RWPE2 (cell line): Measurements from ENCODE around the gene LEMD3.

Source experiments
- ATAC-seq: fragments of 200-7000 bp; cut with Tn5 transposase; 3 replicates; pipeline ENCODE4 v1.9.1; 2021; ENCODE audit warnings: low read depth
- DNase-seq: peaks from one replicate; pipeline ENCODE4 v3.0.0-alpha.2; 2020; ENCODE audit warnings: low spot score
- H3K27ac ChIP-seq: fragments of 450-650 bp; 2 replicates; pipeline ENCODE4 v1.5.1; 2017; ENCODE audit warnings: mild to moderate bottlenecking; ENCODE audit not compliant: poor library complexity, severe bottlenecking
- H3K27me3 ChIP-seq: fragments of 250-450 bp; sonication (Bioruptor Pico); 2 replicates; pipeline ENCODE4 v1.5.1; 2021; ENCODE audit warnings: mild to moderate bottlenecking, moderate library complexity; ENCODE audit not compliant: insufficient read depth, poor library complexity, severe bottlenecking
- H3K36me3 ChIP-seq: fragments of 250-450 bp; sonication (Bioruptor Pico); 2 replicates; pipeline ENCODE4 v1.5.1; 2020; ENCODE audit warnings: low read depth, mild to moderate bottlenecking, moderate library complexity
- H3K4me1 ChIP-seq: fragments of 250-450 bp; sonication (Bioruptor Pico); 2 replicates; pipeline ENCODE4 v1.5.1; 2021; ENCODE audit warnings: mild to moderate bottlenecking, moderate library complexity; ENCODE audit not compliant: insufficient read depth, poor library complexity, severe bottlenecking
- H3K4me3 ChIP-seq: fragments of 250-450 bp; sonication (Bioruptor Pico); 2 replicates; pipeline ENCODE4 v1.5.1; 2021; ENCODE audit warnings: mild to moderate bottlenecking, moderate library complexity; ENCODE audit not compliant: severe bottlenecking
- H3K9me3 ChIP-seq: fragments of 250-450 bp; sonication (Bioruptor Pico); 2 replicates; pipeline ENCODE4 v1.5.1; 2021; ENCODE audit warnings: mild to moderate bottlenecking, moderate library complexity; ENCODE audit not compliant: severe bottlenecking
- TF ChIP-seq, protein P1 (sequence below): fragments of 450-650 bp; IDR thresholded peaks from one replicate; pipeline ENCODE4 v1.5.1; 2017; ENCODE audit warnings: mild to moderate bottlenecking, moderate library complexity; ENCODE audit not compliant: poor library complexity, severe bottlenecking

LEMD3 gene

DNA sequence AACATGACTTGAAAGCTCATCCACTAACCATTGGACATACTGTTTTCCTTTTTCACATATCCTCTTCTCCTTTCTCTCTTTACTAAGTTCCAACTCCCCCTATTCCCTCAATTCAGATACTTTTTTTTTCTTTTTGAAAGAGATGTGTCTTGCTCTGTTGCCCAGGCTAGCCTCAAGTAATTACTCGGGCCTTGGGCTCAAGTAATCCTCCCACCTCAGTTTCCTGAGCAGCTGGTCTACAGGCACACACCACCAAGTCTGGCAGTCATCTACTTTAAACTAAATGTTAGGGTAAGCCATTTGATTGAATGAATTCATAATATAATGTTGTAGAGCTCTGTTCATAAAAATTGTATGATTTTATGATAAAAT, 15.5 kb downstream of the LEMD3 start:
- DNase-seq (no peak), ATAC-seq (no peak)
- H3K4me1 ChIP-seq, result no peaks in the 10 kb centered on the region

GRCh38 chr12:65187665-65188064, 18.3 kb downstream of the LEMD3 start:
- DNase-seq (no peak), ATAC-seq (no peak)
- TF ChIP-seq, protein P1, sequence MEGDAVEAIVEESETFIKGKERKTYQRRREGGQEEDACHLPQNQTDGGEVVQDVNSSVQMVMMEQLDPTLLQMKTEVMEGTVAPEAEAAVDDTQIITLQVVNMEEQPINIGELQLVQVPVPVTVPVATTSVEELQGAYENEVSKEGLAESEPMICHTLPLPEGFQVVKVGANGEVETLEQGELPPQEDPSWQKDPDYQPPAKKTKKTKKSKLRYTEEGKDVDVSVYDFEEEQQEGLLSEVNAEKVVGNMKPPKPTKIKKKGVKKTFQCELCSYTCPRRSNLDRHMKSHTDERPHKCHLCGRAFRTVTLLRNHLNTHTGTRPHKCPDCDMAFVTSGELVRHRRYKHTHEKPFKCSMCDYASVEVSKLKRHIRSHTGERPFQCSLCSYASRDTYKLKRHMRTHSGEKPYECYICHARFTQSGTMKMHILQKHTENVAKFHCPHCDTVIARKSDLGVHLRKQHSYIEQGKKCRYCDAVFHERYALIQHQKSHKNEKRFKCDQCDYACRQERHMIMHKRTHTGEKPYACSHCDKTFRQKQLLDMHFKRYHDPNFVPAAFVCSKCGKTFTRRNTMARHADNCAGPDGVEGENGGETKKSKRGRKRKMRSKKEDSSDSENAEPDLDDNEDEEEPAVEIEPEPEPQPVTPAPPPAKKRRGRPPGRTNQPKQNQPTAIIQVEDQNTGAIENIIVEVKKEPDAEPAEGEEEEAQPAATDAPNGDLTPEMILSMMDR, result no peak
- Histone ChIP-seq H3K4me3 (no peak overlapping the region), H3K27me3 (no peaks in the 10 kb centered on the region), H3K36me3 (peaks cover 21% of the 10 kb centered on the region), H3K9me3 (no peaks in the 10 kb centered on the region), H3K27ac (no peak overlapping the region), H3K4me1 (no peaks in the 10 kb centered on the region)

More for the DNA sequence above, 15.5 kb downstream of the LEMD3 start:
- TF ChIP-seq, protein P1, result no peak
- peaks cover 17% of the 10 kb centered on the region; the same call in 1 of the 2 replicates for H3K36me3 ChIP-seq
- H3K9me3 ChIP-seq, result no peaks in the 10 kb centered on the region
- no peak overlapping the region for H3K4me3 ChIP-seq
- H3K27ac ChIP-seq, result no peak overlapping the region
- no peaks in the 10 kb centered on the region for H3K27me3 ChIP-seq

GRCh38 chr12:65188179-65188701, 18.9 kb downstream of the LEMD3 start:
- TF ChIP-seq, protein P1, result no peak
- Histone ChIP-seq H3K9me3 (no peaks in the 10 kb centered on the region), H3K36me3 (peaks cover 25% of the 10 kb centered on the region), H3K27ac (no peak overlapping the region), H3K4me3 (no peak overlapping the region), H3K27me3 (no peaks in the 10 kb centered on the region), H3K4me1 (no peaks in the 10 kb centered on the region)
- no peak for ATAC-seq
- DNase-seq, result no peak

- Histone ChIP-seq H3K27ac (no peak overlapping the region), H3K4me3 (no peak overlapping the region), H3K4me1 (no peaks in the 10 kb centered on the region), H3K9me3 (no peaks in the 10 kb centered on the region), H3K27me3 (no peaks in the 10 kb centered on the region), H3K36me3 (peaks cover 24% of the 10 kb centered on the region)
- DNase-seq, result no peak
- ATAC-seq, result no peak
- TF ChIP-seq, protein P1, result no peak
These were observed 19.8 kb downstream of the LEMD3 start for GRCh38 chr12:65189028-65189718.

DNA sequence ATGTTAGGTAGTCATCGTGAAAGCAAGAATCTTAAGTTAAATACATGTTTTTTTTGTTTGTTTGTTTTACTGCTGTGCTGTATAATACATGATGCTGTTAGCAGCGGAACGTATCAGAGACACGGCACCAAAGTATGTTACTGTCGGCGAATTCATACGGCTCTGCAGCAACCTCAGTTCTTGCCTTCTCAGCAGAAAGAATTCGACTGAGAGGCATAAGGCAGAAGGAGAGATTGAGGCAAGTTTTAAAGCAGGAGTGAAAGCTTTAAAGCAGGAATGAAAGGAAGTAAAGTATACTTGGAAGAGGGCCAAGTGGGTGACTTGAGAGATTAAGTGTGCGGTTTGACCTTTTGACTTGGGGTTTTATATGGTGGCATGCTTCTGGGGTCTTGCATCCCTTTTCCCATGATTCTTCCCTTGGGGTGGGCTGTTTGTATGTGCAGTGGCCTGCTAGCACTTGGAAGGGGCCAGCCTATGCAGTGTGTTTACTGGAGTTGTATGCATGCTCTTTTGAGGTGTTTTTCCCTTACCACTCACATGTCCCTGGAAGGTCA, 23.7 kb downstream of the LEMD3 start:
- H3K9me3 ChIP-seq, result no peaks in the 10 kb centered on the region
- no peaks in the 10 kb centered on the region for H3K27me3 ChIP-seq
- no peak overlapping the region for H3K4me3 ChIP-seq
- H3K36me3 ChIP-seq, result peaks cover 19% of the 10 kb centered on the region
- DNase-seq, result no peak
- no peak overlapping the region for H3K27ac ChIP-seq
- H3K4me1 ChIP-seq, result no peaks in the 10 kb centered on the region
- TF ChIP-seq, protein P1, result no peak
- no peak for ATAC-seq
